Measurements from ENCODE around the gene NEMP1.
"Not testable (repeated sequence)": the region's sequence is repeated elsewhere in the genome, so short reads cannot be mapped to it uniquely, and the experiment has no call there.

NEMP1 gene, protein sequence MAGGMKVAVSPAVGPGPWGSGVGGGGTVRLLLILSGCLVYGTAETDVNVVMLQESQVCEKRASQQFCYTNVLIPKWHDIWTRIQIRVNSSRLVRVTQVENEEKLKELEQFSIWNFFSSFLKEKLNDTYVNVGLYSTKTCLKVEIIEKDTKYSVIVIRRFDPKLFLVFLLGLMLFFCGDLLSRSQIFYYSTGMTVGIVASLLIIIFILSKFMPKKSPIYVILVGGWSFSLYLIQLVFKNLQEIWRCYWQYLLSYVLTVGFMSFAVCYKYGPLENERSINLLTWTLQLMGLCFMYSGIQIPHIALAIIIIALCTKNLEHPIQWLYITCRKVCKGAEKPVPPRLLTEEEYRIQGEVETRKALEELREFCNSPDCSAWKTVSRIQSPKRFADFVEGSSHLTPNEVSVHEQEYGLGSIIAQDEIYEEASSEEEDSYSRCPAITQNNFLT
- total RNA-seq: 23.2 to 400 (median 50.9) reads per million in 18 experiments

DNA sequence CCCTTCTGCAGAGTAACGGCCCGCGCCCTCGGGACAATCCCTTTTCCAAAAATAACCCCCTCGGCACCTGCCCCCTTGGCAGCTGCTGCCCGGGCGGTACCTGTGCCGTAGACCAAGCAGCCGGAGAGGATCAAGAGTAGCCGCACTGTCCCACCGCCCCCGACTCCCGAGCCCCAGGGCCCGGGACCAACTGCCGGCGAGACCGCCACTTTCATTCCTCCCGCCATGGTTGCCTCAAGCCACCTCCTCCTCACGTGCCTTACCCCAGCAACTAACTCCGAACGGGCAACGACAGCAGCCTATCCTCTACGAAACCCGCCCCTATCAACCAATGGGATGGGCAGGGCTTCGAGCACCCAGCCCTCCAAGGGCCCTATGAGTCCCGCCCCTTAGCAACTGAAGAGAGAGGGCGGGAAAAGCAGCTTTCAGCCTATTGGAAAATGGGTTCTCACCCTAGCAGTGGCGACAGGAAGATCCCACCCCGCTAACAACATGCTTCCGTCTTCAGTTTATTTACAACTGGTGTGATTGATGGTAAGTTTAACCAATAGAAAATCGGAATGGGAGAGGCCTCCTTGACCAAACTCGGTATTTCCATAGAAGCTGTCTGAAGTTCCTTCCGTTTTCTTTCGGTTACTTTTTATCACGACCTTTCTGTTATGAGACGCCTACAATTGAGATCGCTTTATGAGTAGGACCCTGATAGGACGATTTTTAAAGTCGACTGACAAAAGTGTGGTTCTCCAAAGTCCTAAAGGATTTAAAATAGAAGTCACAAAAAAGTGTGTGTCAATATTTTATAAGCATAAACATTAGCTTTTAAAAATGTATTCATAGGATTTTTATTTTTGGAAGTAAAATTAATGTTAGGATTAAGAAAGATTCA, at the start of gene NEMP1:
Gene NEMP1 (minus strand): TSS at position 273 of the 886 bp plus-strand sequence. CDS start 46 bp downstream, at position 227.
- peak; percentile 100 for DNase-seq

DNA sequence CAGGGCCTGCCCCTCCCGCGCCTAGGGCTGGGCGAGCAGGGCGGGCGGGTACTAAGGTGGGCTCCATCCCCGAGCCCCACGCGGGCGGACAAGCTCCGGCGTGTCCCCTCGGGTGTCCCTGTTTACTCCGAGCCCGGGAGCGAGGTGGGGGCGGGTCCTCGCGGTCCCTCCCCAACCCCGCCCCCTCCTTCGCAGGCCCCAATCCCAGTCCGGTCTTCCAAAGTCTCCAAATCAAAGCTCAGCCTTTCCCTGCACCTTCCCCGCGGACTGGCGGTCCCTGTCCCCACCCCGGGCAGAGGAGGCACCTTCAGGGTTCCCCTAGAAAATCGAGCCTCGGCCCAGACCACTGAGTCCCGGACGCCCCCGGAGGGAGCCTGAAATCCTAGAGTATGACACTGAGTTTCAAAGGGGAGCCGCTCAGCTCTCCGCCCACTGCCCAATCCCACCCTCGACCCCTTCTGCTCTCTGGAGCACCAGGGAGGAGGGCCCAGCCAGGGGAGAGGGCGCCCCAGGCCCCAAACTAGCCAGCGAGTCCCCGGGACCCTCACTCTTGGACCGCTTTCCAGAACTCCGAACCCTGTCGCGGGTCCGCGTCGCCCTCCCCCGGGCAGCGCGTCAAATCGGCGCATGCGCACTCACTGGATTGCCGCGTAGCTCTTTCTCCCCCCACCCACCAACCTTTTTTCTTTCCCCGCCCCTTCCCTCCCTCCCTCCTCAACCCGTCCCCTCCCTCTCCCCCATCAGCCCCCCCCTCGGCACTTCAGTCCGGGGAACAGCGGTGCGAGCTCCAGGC, 49.3 kb upstream of the NEMP1 start, which contains the start of gene LRP1:
Gene LRP1 (plus strand): TSS at position 758 of the 793 bp plus-strand sequence. CDS start 482 bp downstream, outside the sequence.
- DNase-seq: peak; percentile 82 to 88

DNA sequence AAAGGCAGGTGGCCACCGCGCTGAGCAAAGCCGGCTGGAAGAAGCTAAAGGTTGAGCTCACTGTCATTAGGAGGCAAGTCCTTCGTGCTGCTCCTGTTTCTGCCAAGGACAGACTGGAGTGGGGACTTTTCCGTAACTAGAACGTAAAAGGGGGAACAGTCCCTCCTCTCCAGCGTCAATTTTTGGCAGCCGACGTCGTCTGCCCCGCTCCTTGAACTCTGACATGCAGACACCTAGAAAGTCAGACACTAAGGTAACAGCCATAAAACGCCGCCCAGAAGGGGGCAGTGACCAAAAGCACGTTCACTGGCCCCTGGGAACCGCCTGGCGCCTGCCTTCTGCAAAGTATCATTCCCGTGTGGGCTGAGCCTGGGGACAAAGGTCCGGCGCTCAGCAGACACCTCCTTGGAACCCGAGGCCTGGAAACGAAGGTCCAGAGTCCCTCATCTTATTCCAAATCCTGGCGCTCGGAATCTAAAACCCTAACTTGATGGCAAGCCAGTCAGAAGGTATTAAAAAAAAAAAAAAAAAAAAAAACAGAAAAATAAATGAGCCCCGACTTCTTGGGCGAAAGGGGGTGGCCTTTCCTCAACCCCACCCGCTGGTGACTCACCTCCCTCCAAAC, 48.6 kb upstream of the NEMP1 start:
- peak; percentile 58 to 75 for DNase-seq

DNA sequence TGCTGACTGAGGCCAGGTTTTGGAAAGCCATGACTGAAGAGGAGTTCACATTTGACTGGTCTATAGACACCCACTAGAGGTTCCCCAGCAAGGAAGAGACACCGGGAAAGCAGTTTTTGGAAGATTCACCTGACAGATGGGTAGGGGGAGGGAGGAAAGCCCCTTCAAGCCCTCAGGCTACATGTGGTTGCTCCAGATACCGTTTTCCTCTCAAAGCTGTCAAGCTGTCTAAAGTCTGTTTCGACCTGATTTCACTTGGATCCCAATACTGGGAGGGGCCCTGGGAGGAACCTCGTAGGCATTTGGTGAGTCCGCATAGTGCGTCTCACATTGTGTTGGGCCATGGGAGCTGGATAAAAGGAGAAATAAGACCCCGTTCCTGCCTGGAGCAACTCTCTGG, 48.0 kb upstream of the NEMP1 start:
- DNase-seq: no peak

DNA sequence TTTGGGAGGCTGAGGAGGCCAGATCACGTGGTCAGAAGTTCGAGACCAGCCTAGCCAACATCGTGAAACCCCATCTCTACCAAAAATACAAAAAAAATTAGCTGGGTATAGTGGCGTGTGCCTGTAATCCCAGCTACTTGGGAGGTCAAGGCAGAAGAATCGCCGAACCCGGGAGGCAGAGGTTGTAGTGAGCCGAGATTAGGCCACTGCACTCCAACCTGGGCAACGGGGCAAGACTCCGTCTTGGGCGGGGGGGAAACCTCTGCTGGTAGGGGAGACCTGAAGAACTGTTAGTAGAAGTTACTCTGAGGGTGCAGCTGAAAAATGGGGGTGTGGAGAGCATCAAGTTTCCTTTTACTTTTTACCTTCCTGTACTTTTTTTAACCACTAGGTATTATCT, 47.5 kb upstream of the NEMP1 start:
- DNase-seq: no peak

DNA sequence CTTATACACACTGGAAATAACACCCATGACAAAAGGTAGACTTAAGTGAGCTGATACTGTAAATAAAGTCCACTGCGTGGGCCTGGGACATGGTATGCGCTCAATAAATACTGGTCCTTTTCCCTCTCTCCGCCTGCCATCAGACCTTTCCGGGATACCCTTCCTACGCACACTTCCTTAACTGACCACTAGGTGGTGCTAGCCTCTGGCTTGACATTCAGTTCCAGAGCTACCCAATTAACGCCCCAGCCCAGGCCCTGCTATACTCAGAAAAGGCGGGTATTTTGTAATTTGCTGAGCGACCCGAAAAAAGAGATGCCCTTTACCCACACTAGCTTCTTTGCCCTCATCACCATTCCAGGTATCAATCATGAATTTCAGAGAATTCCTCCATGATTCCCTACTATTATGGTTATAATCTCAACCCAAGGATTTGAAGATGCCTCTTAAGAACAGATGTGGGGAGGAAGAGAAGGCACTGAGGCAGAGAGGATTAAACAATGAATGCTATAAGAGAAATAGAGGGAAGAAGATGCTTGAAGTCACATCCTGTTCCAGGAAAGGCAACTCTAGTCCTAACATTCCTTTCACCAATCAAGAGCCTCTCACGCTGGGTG, 45.8 kb upstream of the NEMP1 start:
- DNase-seq: peak; percentile 87

DNA sequence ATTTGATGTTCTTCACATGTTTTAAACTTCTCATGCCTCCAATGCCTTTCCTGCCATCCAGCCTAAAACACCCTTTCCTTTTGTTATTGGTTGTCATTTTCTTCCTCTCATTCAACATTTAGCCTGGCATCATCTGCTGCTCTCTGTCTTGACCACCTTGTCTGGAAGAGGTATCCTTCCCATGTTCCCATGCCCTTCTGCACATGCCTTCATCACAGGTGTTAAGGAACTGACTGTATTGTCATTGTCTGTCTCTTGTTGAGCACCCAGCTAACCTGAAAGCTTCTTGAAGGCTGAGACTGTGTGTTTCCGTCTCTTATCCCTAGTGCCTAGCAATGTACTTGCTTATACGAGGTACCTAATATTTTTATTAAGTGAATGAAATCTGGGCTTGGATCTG, 45.2 kb upstream of the NEMP1 start:
- no peak for DNase-seq

DNA sequence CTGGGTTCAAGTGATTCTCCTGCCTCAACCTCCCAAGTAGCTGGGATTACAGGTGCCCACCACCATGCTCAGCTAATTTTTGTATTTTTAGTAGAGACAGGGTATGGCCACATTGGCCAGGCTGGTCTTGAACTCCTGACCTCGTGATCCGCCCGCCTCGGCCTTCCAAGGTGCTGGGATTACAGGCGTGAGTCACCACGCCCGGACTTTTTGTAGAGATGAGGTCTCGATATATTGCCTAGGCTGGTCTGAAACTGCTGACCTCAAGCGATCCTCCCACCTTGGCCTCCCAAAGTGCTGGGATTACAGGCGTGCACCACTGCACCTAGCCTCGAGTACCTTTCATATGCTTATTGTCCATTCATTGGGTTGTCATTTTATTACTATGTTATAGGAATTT, 42.1 kb upstream of the NEMP1 start:
- DNase-seq: not testable (repeated sequence)

DNA sequence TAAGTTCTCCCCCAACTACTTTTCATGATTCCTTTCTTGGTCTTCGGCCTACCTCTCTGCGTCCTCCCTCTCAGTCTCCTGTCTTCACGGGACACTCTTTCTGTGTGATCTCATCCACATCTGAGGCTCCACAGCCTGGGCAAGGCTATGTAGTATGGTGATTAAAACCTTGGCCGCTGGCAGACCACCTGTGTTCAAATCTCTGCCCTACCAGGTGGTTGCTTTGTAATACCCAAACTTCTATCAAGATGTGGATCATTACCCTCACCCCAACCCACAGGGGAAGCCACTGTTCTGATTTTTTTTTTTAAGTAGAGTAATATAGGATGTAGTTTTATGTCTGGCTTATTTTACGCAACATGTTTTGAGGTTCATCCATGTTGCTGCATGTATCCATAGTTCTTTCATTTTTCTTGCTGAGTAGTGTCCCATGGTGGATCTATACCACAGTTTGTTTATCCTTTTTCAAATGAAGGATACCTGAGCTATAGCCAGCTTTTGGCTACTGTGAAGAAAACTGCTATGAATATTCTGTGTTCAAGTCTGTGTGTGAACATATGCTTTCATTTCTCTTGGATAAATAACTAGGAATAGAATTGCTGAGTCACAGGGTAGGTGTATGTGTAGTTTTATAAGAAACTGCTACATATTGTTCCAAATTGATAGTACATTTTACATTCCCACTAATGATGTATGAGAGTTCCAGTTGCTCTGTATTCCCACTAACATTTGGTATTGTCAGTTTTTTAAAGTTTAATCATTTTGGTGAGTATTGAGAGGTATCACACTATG, 40.9 kb upstream of the NEMP1 start:
- no peak for DNase-seq

DNA sequence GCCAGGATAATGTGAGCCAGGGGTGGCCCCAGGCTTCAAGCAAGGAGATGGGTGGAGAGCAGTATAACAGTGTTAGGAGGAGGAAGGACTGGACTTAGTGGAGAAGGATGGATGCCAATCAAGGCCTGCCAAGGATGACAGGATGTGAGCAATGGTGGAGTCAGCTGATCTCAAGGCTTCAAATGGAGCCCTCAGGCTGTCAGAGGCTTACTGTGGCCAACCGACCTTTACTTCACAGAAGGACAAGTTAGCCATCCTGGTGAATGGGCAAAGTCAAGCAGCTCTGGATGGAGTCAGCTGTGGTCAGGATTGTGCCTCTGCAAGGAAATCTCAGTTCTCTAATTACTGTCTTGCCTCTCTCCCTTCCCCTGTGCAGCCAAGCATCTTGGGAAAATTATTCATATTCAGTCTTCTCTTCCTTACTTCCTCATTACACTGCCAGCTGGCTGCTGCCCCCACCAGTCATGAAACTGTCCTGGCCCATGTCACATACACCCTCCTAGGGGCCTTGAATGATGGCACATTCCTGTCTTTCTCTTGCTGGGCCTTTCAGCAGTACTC, 40.2 kb upstream of the NEMP1 start:
- peak; percentile 74 to 82 for DNase-seq

DNA sequence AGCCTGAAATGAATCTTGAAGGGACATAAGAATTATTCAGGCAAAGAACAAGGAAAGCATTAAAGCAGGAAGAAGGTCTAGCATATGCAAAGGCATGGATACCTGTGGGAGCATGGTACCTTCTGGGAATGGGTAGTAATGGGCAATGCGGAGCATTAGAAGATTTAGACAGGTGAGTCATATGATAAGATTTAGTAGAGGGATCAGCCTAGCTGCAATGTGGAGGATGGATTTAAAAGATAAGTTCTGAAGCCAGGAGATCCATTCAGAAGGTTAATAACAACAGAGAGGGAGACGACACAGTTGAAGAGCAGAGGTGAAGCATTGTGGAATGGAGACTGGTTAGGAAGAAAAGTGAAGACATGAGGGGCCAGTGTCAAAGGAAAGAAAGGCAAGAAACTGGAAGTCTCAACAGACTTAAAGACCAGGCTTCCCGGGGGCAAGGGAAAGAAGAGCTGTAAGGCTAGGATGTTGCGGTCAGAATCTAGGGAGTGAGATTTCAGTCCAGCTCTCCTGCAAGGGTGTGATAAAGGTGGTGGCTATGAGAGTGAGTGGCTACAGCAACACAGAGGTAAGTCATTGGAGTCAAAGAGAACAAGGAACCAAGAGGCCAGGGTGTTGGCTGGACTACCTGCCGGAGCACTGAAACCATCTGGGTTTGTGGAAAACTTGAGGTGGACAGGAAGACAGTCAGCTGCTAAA, 38.1 kb upstream of the NEMP1 start:
- no peak for DNase-seq

DNA sequence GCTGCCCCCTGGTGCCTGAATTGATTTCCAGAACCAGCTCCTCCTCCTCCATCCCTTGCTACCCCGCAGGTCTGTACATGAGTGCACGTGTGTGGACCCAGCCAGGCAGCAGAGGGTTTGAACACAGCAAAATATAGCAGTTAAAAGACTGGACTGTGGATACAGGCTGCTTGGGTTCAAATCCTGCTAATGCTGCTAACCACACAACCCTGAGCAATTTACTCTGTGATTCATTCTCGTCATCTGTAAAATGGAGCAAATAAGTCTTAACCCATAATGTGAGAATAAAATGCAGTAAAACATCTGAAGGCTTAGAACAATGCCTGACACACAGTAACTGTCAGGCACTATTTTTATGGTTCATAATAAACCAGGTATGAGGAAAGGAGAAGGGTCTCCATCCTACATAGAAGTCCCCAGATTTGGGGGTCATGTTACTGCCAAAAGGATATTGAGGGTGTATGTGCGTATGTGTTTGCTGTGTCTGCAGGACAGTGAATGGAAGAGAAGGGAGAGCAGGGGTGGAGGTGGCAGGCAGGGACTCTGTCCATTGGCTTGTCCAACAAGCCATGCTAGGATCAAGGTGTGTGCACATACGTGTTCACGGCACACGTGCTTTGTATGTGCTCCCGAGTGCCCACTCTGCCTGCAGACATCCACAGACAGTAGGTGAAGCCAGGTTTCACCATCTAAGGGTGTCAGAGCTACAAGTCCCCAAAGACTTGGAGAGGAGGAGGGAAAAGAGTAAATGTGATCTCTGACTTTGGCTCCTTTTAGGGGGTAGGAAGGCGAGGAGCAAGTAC, 34.1 kb upstream of the NEMP1 start:
- no peak for DNase-seq

DNA sequence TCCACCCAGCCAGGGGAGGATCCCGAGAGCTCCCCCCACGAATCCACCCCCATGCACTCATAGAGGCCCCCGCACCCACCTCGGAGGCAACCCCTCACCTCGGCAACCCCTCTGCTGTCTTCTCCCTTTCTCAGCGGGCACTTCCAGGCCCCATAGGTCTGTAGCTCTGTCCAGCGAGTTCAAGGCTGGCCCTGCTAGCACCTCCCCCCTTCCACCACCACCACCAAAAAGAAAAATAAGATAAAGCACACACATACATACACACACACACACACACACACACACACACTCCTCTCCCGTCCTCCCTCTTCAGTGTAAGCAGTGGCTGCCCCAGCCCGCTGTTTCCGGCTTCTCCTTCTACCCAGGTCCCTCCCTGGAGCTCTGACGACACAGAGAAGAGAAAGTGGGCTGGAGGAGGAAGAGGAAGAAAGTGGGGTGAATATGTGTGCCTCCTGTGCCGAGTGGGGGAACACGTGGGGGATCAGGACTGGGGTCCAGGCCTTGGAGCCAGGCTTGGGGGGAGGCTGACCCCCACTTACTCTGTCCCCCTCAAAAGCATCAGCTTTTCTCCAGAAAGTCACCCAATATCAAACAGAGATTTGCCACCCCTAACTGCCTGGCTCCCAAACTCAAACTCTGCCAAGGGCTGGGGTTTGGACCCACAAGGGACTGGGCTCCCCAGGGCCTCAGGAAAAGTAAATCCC, 32.6 kb upstream of the NEMP1 start, which contains the start of gene STAT6:
Gene STAT6 (minus strand): TSS at position 332 of the 704 bp plus-strand sequence. CDS start 3,084 bp downstream, outside the sequence.
- peak; percentile 90 to 92 for DNase-seq

DNA sequence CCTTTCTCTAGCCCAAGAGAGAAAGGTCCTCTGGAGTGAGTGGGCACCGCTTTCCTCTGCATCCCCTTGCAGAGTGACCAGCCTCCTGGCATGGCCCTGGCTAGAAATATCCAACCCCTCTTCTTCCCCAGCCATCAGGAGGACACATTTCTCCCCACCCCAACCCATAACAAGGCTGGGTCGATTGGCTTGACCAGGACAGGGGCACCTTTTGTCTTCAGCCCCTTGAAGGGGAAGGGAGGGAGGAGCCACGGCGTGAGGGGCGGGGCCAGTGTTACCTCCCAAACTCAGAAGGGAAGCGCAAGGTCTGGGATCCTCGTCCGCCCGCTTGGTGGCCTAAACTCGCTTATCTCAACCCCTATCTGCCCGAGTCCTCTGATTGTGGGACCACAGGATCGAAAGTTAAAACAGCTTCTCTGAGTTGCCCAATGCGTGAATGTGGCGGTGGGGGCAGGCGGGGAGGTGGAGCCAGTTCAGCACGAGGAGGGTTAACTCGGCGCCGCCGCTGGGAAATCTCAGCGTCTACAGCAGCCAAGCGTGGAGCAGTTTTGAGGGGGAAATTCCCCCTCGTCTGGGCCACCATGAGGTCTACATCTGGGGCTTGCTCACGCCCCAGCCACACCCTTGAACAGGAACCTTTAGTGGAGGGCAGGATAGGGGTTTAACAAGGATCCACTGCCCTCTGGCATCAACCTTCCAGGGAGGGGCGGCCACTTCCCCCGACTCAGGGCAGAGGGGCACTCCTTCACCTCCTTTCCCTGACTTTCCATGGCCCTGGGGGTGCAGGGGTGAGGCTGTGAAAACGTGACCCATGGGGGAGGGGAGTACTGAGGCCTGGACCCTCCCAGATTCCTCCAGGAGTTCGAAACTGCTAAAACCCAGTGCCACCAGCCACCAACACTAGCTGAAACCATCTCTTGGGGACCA, 31.8 kb upstream of the NEMP1 start:
- peak; percentile 35 to 63 for DNase-seq

DNA sequence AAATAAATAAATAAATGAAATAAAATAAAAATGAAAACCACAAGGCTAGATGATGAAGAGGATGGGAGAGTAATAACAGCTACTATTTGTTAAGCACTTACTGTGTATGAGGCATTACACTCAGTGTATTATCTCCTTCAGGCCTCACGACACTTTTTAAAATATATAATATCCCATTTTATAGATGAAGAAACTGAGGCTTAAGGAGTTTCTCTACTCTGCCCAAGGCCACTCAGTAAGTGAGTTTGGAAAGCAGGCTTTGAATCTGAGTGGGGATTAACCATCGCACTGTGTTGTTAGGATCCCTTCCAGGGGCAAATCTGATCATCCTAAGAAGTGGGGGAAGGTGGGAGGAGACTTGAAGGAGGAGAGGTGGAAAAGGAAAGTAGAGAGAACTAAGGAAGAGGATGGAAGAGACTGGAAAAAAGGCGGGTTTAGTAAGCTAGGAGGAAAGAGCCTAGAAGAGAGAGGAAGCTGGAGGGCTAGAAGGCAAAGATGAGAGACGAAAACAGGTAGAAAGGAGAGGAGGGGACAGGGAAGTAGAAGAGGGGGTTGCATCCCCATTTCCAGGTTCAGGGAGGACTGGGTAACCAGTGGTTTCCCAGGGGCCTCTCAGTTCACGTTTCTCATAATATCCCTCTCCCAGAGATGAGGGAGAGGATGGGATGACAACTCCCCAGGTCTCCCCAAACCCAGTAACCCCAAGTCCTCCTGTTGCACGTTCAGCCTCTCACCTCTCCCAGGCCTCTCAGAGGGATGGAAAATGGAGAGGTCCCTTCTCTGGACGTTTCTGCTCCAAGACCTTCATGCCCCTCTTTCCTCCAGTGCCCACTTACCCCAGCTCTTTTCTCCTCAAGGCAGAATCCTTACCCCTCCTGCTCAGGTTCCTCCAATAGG, 30.9 kb upstream of the NEMP1 start:
- no peak for DNase-seq
